T-helper 2 cell (primary cell): ENCODE results near the gene GFM1.

Experiments used
- DNase-seq, 5 experiments: peaks; one replicate each; pipeline versions ENCODE4 v3.0.0 to v3.0.0-alpha.2; 2012 to 2022

GFM1 gene

DNA sequence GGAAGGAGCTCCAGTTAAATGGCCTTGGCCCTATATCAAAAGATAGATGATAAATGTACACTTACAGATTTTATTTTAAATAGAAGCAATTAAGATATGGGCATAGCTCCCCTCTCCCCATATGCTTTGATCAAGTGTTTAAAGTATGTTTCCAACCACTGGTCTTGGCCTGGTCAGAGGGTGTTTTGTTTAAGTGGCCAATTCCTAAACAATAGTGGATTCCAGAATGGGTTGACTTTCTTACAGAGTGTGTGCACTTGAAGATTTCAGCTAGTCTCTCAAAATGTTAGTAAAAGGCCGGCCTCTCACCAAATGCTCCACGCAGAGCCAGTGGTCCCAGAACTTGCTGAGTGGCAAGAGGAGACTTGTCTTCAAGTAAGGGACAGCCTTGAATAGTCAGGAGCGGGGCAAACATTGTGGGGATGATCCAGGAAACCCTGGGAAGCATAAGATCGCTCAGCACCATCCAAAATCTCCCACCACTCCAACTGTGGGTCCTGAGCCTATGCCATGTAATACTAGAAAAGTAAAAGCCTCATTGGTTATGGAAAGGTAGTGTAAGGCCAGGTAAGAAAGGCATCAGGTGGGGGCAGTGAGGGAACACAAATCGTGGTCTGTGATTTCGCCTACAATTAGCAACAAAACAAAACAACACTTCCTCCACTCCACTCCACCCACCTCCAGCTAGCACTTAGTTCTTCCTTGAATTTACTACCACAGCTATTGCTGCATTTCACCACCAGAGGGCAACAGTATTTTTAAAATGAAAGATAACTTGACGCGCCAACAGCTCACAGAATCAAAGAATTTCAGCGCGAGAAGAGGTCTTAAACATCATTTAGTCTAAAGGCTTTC, 83.1 kb downstream of the GFM1 start:
- peak in 3 of 5 experiments; percentile 7 to 73 (median 13) for DNase-seq

DNA sequence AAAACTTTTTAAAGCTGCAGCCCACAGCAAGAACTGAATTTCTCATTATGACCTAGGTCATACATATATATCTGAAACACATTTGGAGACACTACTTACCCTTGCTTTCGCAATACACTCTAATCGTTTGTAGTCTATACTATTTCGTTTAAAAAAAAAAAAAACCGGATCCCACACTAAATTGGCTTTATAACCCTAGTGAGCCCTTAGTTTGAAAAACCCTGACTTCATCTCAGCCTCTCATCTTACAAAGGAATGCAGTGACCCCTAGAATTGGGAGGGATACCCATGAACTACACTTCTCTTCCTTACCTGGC, 83.7 kb downstream of the GFM1 start:
- no peak for DNase-seq

DNA sequence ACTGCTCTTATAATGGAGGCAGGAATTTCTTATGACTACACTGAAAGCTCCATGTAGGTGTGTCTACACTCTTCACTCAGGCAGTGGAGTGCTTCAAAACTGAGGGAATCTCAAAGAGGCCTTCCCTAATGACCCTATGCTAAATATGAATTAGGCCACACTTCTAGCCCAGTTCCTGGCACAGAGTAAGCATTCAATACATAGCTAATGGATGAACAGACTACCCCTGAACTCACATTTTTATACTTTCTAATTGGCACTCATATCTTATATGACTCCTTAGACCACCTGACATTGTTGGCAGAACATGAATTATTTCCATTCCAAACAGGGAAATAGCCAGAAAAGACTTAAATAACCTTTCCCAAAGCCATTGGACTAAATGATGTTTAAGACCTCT, 84.5 kb downstream of the GFM1 start:
- no peak for DNase-seq

DNA sequence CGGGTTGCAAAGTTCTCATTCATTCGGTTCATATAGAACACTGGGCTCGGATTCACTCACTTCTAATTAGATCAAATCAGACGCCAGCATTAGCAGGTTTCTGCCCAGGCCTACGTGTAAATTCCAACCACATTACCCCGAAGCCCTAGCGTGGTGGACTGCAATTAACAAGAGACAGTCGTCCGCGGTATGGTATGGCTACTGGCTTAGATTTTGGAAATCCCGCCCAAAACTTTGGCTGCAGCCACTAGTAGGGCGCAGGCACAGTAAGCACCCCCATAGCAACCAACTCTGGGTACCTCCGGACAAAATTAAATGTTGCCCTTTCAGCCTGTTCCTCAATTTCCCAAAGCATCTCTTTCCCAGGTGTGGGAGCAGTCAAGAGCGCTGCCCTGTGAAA, 87.2 kb downstream of the GFM1 start:
- no peak for DNase-seq

DNA sequence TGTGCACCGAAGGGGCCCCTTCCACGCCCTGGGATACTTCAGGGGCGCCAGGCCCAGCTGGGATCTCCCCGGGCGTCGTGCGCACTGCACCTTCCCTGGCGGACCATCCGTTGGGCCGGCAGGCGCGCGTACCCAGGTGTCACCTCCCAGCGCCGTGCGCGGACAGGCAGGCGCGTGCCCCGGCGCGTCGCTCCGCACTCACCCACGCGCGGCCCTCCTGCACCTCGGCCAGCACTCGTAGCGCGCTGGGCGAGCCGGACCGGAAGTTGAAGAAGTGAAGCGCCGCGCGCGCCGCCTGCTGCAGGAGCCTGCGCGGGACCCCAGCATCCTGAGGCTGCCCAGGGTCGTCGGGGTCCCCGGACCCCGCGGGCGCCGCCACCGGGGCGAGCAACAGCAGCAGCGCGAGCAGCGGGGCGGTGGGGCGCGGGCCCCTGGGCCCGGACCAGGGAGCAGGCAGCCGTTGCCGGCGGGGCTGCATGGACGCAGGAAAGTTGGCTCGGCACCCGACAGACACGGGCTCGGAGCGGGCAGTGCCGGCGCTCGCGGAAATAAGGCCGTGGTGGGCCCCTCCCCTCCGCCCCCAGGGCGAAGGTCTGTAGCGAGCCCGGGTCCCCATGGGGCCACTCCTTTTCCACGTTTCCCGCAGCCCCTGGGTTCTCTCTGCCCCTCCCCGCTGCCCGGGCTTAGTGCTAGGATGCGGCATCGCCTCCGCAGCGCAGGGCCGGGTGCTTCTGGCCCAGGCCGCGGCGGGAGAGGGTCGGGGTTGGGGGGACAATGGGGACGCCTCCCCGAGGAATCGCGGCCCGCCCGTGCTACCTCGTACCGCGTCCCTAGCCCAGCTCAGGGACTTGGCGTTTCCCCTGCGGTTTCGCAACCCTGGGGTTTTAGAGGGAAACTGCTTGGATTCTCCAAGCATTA, 87.9 kb downstream of the GFM1 start, which contains the start of gene RARRES1:
Gene RARRES1 (minus strand): TSS at position 520 of the 918 bp plus-strand sequence. CDS start 42 bp downstream, at position 478.
- peak in 3 of 5 experiments; percentile 6 to 64 (median 14) for DNase-seq

DNA sequence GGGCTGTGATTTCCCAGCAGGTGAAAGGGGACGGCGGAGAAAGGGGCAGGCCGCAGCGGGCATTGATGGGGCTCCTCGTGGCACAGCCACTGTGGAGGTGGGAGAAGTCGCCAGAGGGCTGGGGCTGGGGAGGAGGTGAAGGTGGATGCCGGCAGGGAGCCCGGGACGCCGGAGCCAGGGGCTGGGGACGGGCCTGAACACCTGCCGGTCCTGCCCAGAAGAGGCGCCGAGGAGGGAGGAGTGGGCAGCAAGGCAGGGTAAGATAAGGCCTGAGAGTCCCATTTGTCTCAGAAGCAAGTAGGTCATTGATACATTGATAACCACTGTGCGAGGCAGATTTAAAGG, 88.5 kb downstream of the GFM1 start:
- DNase-seq, result no peak

DNA sequence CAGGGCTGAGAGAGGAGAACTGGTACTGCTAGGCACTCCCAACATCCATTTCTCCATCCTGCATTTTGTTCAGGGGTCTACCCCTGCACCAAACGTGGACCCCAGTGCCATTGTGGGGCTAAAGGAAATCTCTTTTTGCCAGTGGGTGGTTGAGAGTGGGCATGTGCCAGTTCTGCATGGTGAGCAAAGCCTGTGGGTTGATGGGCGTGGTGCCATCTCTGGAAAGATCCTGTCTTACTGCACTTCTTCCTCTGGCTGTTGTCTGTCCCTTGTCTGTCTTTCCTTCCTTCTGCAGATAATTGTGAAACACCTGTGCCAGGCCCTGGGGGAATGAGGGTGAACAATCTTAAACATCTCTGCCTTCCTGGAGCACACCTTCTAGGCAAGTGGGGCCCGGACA, 89.3 kb downstream of the GFM1 start:
- DNase-seq, result no peak

DNA sequence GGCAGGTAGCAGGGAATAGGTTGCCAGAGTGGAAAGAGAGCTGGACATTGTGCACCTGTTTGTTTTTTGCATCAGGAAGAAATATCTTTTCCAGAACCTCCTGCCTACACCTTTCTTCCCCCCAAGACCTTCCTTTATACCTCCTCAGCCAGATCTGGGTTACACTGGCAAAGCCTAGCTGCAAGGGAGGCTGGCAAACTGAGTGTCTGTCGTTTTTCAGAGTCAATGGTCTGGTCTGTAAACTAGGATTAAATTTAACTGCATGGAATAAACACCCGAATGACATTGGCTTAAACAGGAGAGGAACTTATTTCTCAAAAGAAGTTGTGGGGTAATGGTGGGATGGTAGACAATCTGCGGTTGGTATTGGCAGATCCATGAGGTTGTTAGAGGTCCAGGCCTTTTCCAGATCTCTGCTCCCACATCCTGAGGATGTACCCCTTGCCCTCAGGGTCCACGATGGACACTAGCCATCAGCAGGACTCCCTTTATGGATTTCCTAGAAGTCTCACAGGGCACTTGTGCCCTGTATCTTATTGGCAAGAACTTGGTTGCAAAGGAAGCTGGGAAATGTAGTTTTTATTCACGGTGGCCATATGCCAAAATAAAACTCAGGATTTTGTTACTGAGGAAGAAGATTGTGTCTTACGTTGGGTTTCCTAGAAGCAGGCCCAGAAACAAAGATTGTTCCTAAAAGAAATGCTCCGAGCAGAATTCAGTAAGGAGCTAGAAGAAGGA, 91.1 kb downstream of the GFM1 start:
- no peak for DNase-seq

DNA sequence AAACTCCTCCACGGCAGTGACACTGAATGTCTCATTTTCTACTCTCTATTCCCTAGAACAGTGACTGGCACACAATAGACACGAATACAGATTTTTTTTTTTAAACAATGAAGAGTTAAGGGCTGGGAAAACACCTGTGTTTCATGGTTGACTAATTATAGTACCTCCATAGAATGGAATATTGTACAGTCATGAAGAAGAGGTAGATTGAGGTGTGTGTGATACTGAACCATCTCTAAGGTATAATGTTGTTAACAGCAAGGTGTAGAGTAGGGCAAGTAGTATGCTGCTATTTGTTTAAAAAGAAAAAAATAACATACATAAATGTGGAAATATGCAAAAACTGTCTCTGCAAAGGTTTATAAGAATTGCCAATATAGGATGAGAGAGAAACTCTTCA, 93.1 kb downstream of the GFM1 start:
- DNase-seq, result no peak

DNA sequence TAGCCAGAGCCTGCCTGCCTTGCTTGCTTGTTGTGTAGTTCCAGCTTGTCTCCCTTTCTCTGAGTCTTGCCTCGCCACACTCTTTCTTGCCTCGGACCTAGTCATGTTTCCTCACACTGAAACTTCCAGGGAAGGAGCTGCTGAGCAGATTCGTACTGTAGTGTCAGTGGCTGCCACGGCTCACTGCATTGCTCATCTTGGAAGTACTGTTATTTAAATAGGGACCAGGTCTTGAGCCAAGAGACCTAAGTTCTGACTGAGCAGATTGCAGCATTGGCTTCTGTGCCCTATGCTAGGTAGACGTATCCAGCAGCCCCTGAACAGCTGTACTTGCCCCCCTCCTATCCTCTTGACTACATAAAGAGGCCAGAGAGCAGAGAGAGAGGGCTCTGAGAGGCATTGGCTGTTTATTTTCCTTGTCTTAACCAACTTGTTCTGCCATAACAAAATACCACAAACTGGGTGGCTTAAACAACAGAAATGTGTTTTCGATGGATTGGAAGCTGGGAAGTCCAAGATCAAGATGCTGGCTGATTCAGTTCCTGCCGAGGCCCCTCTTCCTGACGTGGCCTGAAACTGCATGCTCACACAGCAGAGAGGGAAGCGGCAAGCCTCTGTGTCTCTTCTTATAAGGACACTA, 93.8 kb downstream of the GFM1 start:
- DNase-seq, result no peak

DNA sequence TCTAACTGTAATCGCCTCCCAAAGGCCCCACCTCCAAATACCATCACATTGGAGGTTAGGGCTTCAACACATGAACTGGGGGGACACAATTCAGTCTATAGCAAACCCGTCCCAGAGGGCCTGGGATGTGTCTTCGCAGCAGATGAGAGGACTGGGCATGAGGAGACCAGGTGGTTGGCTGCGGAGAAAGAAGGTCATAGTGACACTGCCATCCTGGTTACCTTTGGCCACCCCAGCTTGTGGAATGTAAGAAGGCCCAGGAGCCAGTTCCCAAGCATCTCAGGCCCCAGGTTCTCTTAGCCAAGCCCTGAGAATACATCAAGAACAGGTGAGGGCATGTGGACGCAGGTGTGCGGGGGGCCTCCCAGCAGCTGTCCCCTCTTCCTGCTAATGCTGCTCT, 94.3 kb downstream of the GFM1 start:
- no peak for DNase-seq

DNA sequence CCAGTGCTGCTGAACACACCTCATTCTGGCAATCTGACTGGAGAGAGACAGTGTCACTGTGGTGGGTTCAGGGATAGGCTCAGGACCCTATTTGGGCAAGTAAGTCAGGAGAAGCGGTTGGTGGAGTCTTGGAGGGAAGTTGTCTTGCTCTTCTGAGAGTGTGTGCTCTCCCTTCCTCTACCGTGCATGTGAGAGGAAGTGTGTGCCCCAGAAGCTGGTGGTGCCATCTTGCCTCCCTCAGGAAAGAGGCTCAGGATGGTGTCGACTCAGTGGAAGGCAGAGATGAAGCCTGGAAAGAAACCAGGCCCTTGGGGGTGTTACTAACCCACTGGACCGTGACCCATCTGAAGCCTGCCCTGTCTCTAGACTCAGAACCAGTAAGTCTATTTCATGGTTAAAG, 94.8 kb downstream of the GFM1 start:
- no peak for DNase-seq

DNA sequence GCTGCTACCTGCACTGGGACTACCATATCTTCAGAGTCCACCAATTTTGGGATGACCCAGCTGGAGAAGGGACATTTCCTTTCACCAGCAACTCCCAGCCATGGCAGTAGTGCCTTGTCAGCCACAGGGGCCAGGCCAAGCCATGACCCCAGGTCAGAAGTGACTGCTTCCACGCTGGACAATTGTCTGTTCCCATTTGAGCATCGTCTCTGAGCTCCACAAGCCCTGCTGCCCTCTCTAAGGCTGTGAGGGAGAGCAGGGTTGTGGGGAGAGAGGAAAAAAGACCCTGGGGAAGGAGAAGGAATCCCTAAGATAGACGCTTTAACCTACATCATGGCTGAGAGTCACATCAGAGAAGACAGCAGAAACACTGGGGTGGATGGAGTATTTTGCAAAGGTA, 95.3 kb downstream of the GFM1 start:
- no peak for DNase-seq
